ENCODE measurements around the gene CDT1. TPM values are rescaled to one million over a fixed set of nuclear protein-coding genes. Genes with fewer than 3 reads are reported as not detected.

Gene CDT1
- total RNA-seq, 1 experiment from 2014 or later: 160 TPM

DNA sequence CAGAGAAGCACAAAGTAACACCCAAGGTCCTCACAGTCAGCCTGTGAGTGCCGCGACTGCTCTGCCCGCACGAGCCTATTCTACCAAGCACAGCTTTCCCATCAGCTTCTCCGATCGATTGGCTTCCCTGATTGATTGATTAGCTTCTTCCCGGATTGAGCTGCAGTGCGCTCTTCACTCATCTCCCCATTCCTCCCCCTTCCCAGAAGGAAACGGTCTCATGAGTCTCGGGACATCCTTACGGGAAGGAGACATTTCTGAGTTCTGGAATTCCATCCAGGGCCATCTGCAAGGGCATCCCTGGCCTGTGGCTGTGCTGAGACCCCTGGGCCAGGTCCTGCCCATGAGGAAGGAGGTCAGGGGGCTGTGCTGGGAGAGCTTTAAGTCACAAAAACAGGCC lies 36.6 kb upstream of the CDT1 start:
- CTCF ChIA-PET: interaction anchor here (1.4 kb wide), 1 partner anchor 29 kb away, joined by 3 read pairs; no protein-coding TSS in a partner anchor
- H3K79me2 ChIP-seq (ENCODE audit: insufficient read depth, low read length): peaks cover 99% of the 10 kb centered on the region
- DNase-seq (ENCODE audit: low read depth, low spot score): no peak

More for the DNA sequence above, 36.6 kb upstream of the CDT1 start:
- Histone ChIP-seq H3K9ac (ENCODE audit: low read length) (no peak overlapping the region), H3K4me1 (ENCODE audit: control insufficient read depth in 1 of 2, insufficient read depth in 2 of 2, low read length in 2 of 2) (peaks cover 45 to 96% of the 10 kb centered on the region in 2 experiments), H3K4me3 (replicated peaks in 1 of 2; ENCODE audit: low read depth in 1 of 2, low read length in 2 of 2) (no peak overlapping the region), H3K9me3 (ENCODE audit: control insufficient read depth in 1 of 2, insufficient read depth in 1 of 2, low read depth in 1 of 2, low read length in 2 of 2) (no peaks in the 10 kb centered on the region), H2AFZ (ENCODE audit: low read depth, low read length, poor library complexity, severe bottlenecking) (no peak overlapping the region), H3K4me2 (ENCODE audit: low read length) (no peak overlapping the region), H3K27ac (ENCODE audit: low read depth, low read length) (no peak overlapping the region; the same call in 1 of the 2 replicates), H4K20me1 (ENCODE audit: insufficient read depth) (peaks cover 19% of the 10 kb centered on the region; the same call in 1 of the 2 replicates), H3K27me3 (ENCODE audit: insufficient read depth, low read length) (no peaks in the 10 kb centered on the region), H3K9me2 (ENCODE audit: insufficient read depth) (no peaks in the 10 kb centered on the region), H3K36me3 (ENCODE audit: control insufficient read depth in 1 of 2, insufficient read depth in 2 of 2, low read length in 2 of 2) (peaks cover 2 to 19% of the 10 kb centered on the region in 2 experiments; a peak in 1 of 4 replicates)
- intact Hi-C loops (cut with micrococcal nuclease): no loop called here
- no peak for ATAC-seq
- POLR2A ChIA-PET: no interaction called here
- BruUV-seq (replicated peaks): no TSS peak
- RAD21 ChIA-PET (ENCODE audit: low non-redundant PET in 1 of 2, low total read pairs in 2 of 2, uncharacterized antibody in 2 of 2, unreplicated experiment in 2 of 2): no interaction called here
- no peak for TF ChIP-seq CEBPB (IDR thresholded peaks at IDR 0.05; ENCODE audit: low read depth)
- no peak for TF ChIP-seq POLR2A (IDR thresholded peaks at IDR 0.05; ENCODE audit: borderline replicate concordance, extremely low read depth, insufficient read depth, insufficient read length)
- no peak for TF ChIP-seq POLR2AphosphoS5 (IDR thresholded peaks at IDR 0.05; ENCODE audit: low read depth, low read length)
- no peak for TF ChIP-seq EZH2 (IDR thresholded peaks at IDR 0.05)
- TF ChIP-seq, protein P1, sequence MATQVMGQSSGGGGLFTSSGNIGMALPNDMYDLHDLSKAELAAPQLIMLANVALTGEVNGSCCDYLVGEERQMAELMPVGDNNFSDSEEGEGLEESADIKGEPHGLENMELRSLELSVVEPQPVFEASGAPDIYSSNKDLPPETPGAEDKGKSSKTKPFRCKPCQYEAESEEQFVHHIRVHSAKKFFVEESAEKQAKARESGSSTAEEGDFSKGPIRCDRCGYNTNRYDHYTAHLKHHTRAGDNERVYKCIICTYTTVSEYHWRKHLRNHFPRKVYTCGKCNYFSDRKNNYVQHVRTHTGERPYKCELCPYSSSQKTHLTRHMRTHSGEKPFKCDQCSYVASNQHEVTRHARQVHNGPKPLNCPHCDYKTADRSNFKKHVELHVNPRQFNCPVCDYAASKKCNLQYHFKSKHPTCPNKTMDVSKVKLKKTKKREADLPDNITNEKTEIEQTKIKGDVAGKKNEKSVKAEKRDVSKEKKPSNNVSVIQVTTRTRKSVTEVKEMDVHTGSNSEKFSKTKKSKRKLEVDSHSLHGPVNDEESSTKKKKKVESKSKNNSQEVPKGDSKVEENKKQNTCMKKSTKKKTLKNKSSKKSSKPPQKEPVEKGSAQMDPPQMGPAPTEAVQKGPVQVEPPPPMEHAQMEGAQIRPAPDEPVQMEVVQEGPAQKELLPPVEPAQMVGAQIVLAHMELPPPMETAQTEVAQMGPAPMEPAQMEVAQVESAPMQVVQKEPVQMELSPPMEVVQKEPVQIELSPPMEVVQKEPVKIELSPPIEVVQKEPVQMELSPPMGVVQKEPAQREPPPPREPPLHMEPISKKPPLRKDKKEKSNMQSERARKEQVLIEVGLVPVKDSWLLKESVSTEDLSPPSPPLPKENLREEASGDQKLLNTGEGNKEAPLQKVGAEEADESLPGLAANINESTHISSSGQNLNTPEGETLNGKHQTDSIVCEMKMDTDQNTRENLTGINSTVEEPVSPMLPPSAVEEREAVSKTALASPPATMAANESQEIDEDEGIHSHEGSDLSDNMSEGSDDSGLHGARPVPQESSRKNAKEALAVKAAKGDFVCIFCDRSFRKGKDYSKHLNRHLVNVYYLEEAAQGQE (IDR thresholded peaks at IDR 0.05; ENCODE audit: low read depth): no peak
- TF ChIP-seq, protein P2, sequence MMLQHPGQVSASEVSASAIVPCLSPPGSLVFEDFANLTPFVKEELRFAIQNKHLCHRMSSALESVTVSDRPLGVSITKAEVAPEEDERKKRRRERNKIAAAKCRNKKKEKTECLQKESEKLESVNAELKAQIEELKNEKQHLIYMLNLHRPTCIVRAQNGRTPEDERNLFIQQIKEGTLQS (IDR thresholded peaks at IDR 0.05): no peak
- no peak for TF ChIP-seq ZNF274 (IDR thresholded peaks at IDR 0.05; ENCODE audit: low read depth, low read length)
- TF ChIP-seq FOSL1 (IDR thresholded peaks at IDR 0.05; ENCODE audit: low read depth): no peak
- TF ChIP-seq ELF1 (IDR thresholded peaks at IDR 0.05; ENCODE audit: borderline replicate concordance, low read depth): no peak
- TF ChIP-seq EZH2phosphoT487 (IDR thresholded peaks at IDR 0.05; ENCODE audit: borderline replicate concordance): no peak
- TF ChIP-seq RAD21 (IDR thresholded peaks at IDR 0.05; ENCODE audit: low read depth): no peak
- TF ChIP-seq, protein P3, sequence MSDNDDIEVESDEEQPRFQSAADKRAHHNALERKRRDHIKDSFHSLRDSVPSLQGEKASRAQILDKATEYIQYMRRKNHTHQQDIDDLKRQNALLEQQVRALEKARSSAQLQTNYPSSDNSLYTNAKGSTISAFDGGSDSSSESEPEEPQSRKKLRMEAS (IDR thresholded peaks at IDR 0.05): no peak
